Activated naive CD4-positive, alpha-beta T cell treated with anti-CD3 and anti-CD28 coated beads, Interleukin-2, amount 50 U/mL, for 72 hours (primary cell): ENCODE measurements around the gene ZNF627. TPM values are rescaled to one million over a fixed set of nuclear protein-coding genes. Genes with fewer than 3 reads are reported as not detected.
A peak's percentile ranks its signal among the peaks of the same experiment; 100 is the strongest.

Source experiments
- ATAC-seq, 2 donors: fragments of 150-1000 bp; cut with Tn5 transposase; 2 replicates each; pipeline ENCODE4 v1.10.0; 2021; ENCODE audit warnings: mild to moderate bottlenecking in 2 of 2, moderate library complexity in 2 of 2
- DNase-seq, 2 donors: peaks; one replicate each; pipeline ENCODE4 v3.0.0; 2021 to 2022; ENCODE audit warnings: low spot score in 2 of 2
- H3K27ac Mint-ChIP-seq, 2 donors: one replicate each; pipeline ENCODE4 v1.8.0; 2022; ENCODE audit warnings: mild to moderate bottlenecking in 2 of 2, mixed read lengths in 2 of 2
- H3K36me3 Mint-ChIP-seq, 2 donors: one replicate each; pipeline ENCODE4 v1.8.0; 2022; ENCODE audit warnings: mixed read lengths in 2 of 2
- H3K9me3 Mint-ChIP-seq, 2 donors: one replicate each; pipeline ENCODE4 v1.8.0; 2022; ENCODE audit warnings: mixed read lengths in 2 of 2
- total RNA-seq, 2 donors: library from RNA; stranded (reverse); gene quantifications; one replicate each; pipeline ENCODE4 v1.2.3, GENCODE V29; 2022

Gene ZNF627
- total RNA-seq, 2 donors from 2014 or later: 5.8 to 6.7 TPM

- peaks cover 0 to 5% of the 10 kb centered on the region in 2 donors for H3K9me3 Mint-ChIP-seq
- no peak for ATAC-seq
Observed at GRCh38 chr19:11641244-11641643, 44.0 kb downstream of the ZNF627 start.

GRCh38 chr19:11642902-11643301 lies 45.6 kb downstream of the ZNF627 start:
- no peak for ATAC-seq
- Mint-ChIP-seq H3K27ac (no peak overlapping the region), H3K36me3 (peaks cover 2 to 4% of the 10 kb centered on the region in 2 donors), H3K9me3 (peaks cover 0 to 5% of the 10 kb centered on the region in 2 donors)
- DNase-seq: no peak

More at GRCh38 chr19:11641244-11641643, 44.0 kb downstream of the ZNF627 start:
- no peaks in the 10 kb centered on the region for H3K36me3 Mint-ChIP-seq
- DNase-seq: no peak
- H3K27ac Mint-ChIP-seq: no peak overlapping the region

GRCh38 chr19:11649941-11650340 lies 52.7 kb downstream of the ZNF627 start:
- Mint-ChIP-seq H3K36me3 (peaks cover 32 to 46% of the 10 kb centered on the region in 2 donors), H3K9me3 (peaks cover 12 to 21% of the 10 kb centered on the region in 2 donors), H3K27ac (no peak overlapping the region)
- ATAC-seq (no peak), DNase-seq (no peak)

GRCh38 chr19:11651062-11651461 lies 53.8 kb downstream of the ZNF627 start:
- Mint-ChIP-seq H3K9me3 (peaks cover 12 to 21% of the 10 kb centered on the region in 2 donors), H3K36me3 (peaks cover 32 to 46% of the 10 kb centered on the region in 2 donors), H3K27ac (no peak overlapping the region)
- no peak for DNase-seq
- no peak for ATAC-seq

- peaks cover 12 to 28% of the 10 kb centered on the region in 2 donors for H3K9me3 Mint-ChIP-seq
- H3K27ac Mint-ChIP-seq: no peak overlapping the region
- DNase-seq: no peak
- peaks cover 32 to 46% of the 10 kb centered on the region in 2 donors for H3K36me3 Mint-ChIP-seq
- ATAC-seq: no peak
Observed at GRCh38 chr19:11652056-11652455, 54.8 kb downstream of the ZNF627 start.

- ATAC-seq: no peak
- Mint-ChIP-seq H3K27ac (no peak overlapping the region), H3K9me3 (peaks cover 12 to 28% of the 10 kb centered on the region in 2 donors), H3K36me3 (peaks cover 32 to 46% of the 10 kb centered on the region in 2 donors)
- DNase-seq: no peak
Observed at GRCh38 chr19:11652492-11652891, 55.2 kb downstream of the ZNF627 start.

- DNase-seq: no peak
- no peak overlapping the region for H3K27ac Mint-ChIP-seq
- peak in 1 of 2 donors; percentile 40 for ATAC-seq
- H3K36me3 Mint-ChIP-seq: peaks cover 23 to 25% of the 10 kb centered on the region in 2 donors
- peaks cover 11 to 27% of the 10 kb centered on the region in 2 donors for H3K9me3 Mint-ChIP-seq
Observed at GRCh38 chr19:11656535-11656934, 59.3 kb downstream of the ZNF627 start.

GRCh38 chr19:11657307-11657706 lies 60.0 kb downstream of the ZNF627 start:
- DNase-seq (no peak), ATAC-seq (no peak)
- H3K27ac Mint-ChIP-seq: no peak overlapping the region
- H3K36me3 Mint-ChIP-seq: peaks cover 15 to 18% of the 10 kb centered on the region in 2 donors
- peaks cover 3 to 19% of the 10 kb centered on the region in 2 donors for H3K9me3 Mint-ChIP-seq

GRCh38 chr19:11658970-11659369 lies 61.7 kb downstream of the ZNF627 start:
- Mint-ChIP-seq H3K36me3 (peaks cover under 1 to 2% of the 10 kb centered on the region in 2 donors), H3K27ac (no peak overlapping the region), H3K9me3 (peaks cover 0 to 7% of the 10 kb centered on the region in 2 donors)
- ATAC-seq (no peak), DNase-seq (no peak)

GRCh38 chr19:11659612-11660011 lies 62.3 kb downstream of the ZNF627 start:
- Mint-ChIP-seq H3K36me3 (no peaks in the 10 kb centered on the region), H3K9me3 (peaks cover 0 to 7% of the 10 kb centered on the region in 2 donors), H3K27ac (no peak overlapping the region)

GRCh38 chr19:11662278-11662677 lies 65.0 kb downstream of the ZNF627 start:
- H3K27ac Mint-ChIP-seq: no peak overlapping the region
- no peak for ATAC-seq
- H3K36me3 Mint-ChIP-seq: no peaks in the 10 kb centered on the region

More at GRCh38 chr19:11659612-11660011, 62.3 kb downstream of the ZNF627 start:
- DNase-seq (no peak), ATAC-seq (no peak)

GRCh38 chr19:11663181-11663591 lies 65.9 kb downstream of the ZNF627 start:
- ATAC-seq: no peak
- DNase-seq: no peak
- Mint-ChIP-seq H3K36me3 (no peaks in the 10 kb centered on the region), H3K9me3 (no peaks in the 10 kb centered on the region), H3K27ac (no peak overlapping the region)

More at GRCh38 chr19:11662278-11662677, 65.0 kb downstream of the ZNF627 start:
- no peaks in the 10 kb centered on the region for H3K9me3 Mint-ChIP-seq
- DNase-seq: no peak

Other genes with a start within 250 kb of the ZNF627 start
- 1 to 10 TPM; 4.4 to 7.9 TPM for gene PLPPR2, start 242.1 kb upstream of the ZNF627 start, total RNA-seq
- 1 to 10 TPM; 1.9 to 2.2 TPM for gene SWSAP1, start 222.8 kb upstream of the ZNF627 start, total RNA-seq
- gene EPOR, start 213.2 kb upstream of the ZNF627 start, total RNA-seq: 10 to 100 TPM in 1 of 2 donors, 1 to 10 TPM in 1; 7.9 to 14.1 TPM
- gene RGL3, start 178.2 kb upstream of the ZNF627 start, total RNA-seq: not detected
- gene ODAD3, start 162.4 kb upstream of the ZNF627 start, total RNA-seq: under 1 TPM; 0.30 to 0.95 TPM
- 100 to 1,000 TPM; 272 to 285 TPM for gene PRKCSH, start 161.8 kb upstream of the ZNF627 start, total RNA-seq
- gene ELAVL3, start 116.4 kb upstream of the ZNF627 start, total RNA-seq: not detected
- gene ZNF653, start 91.6 kb upstream of the ZNF627 start, total RNA-seq: 10 to 100 TPM; 10.3 to 20.3 TPM
- 10 to 100 TPM; 43.0 to 73.3 TPM for gene ECSIT, start 68.3 kb upstream of the ZNF627 start, total RNA-seq
- not detected for gene CNN1, start 58.6 kb upstream of the ZNF627 start, total RNA-seq
- gene ELOF1, start 38.3 kb upstream of the ZNF627 start, total RNA-seq: 10 to 100 TPM; 43.1 to 64.1 TPM
- gene ACP5, start 19.8 kb upstream of the ZNF627 start, total RNA-seq: 10 to 100 TPM; 20.3 to 30.0 TPM
- 1 to 10 TPM; 3.0 to 7.1 TPM for gene ZNF823, start 141.5 kb downstream of the ZNF627 start, total RNA-seq
- 10 to 100 TPM in 1 of 2 donors, 1 to 10 TPM in 1; 2.8 to 10.1 TPM for gene ZNF441, start 169.5 kb downstream of the ZNF627 start, total RNA-seq
- 1 to 10 TPM; 1.3 to 2.2 TPM for gene ZNF491, start 201.0 kb downstream of the ZNF627 start, total RNA-seq
- 1 to 10 TPM; 8.3 to 10.0 TPM for gene ZNF440, start 216.8 kb downstream of the ZNF627 start, total RNA-seq